Uterus (tissue), 4 donors: ENCODE results near the gene UXS1. TPM values are rescaled to one million over a fixed set of nuclear protein-coding genes. Genes with fewer than 3 reads are reported as not detected.

Experiments used
- DNase-seq, 2 donors: peaks; one replicate each; pipeline ENCODE4 v3.0.0-alpha.2; 2019 to 2020
- H3K27ac ChIP-seq, 2 donors: fragments of 200-600 bp; sonication (generic); 1 replicate in 1 of 2; 2 replicates in 1 of 2; pipeline ENCODE4 v1.5.1; 2016 to 2018
- H3K27me3 ChIP-seq, 2 donors: fragments of 200-600 bp; sonication (generic); one replicate each; pipeline ENCODE4 v1.5.1; 2018 to 2019; ENCODE audit warnings: control low read depth in 1 of 2
- H3K36me3 ChIP-seq, 2 donors: fragments of 200-600 bp; sonication (generic); one replicate each; pipeline ENCODE4 v1.5.1; 2019; ENCODE audit warnings: control low read depth in 1 of 2
- H3K4me1 ChIP-seq, 2 donors: fragments of 200-600 bp; sonication (generic); one replicate each; pipeline ENCODE4 v1.5.1; 2018 to 2019; ENCODE audit warnings: control low read depth in 1 of 2
- H3K4me3 ChIP-seq, 2 donors: fragments of 200-600 bp; sonication (generic); 1 replicate in 1 of 2; 2 replicates in 1 of 2; pipeline ENCODE4 v1.5.1; 2018 to 2019; ENCODE audit warnings: mild to moderate bottlenecking in 1 of 2
- H3K9me3 ChIP-seq, 2 donors: fragments of 200-600 bp; sonication (generic); one replicate each; pipeline ENCODE4 v1.5.1; 2019; ENCODE audit warnings: control low read depth in 1 of 2
- POLR2A ChIP-seq, 2 donors: fragments of 450-650 bp; IDR thresholded peaks; one replicate each; pipeline ENCODE4 v1.6.1; 2016; ENCODE audit warnings: antibody characterized with exemption in 2 of 2, mild to moderate bottlenecking in 1 of 2, moderate library complexity in 1 of 2
- intact Hi-C: fragments of 100-400 bp; cut with DNase I; formaldehyde crosslinking; loops from one replicate; pipeline ENCODE4 v1.15.1; 2023; ENCODE audit warnings: low total_unique reads
- total RNA-seq, 4 donors: library from RNA; depleted of rRNA in 3 of 4; stranded (reverse); fragments of >200 nt in 3 of 4; gene quantifications; one replicate each; pipeline versions ENCODE4 v1.1.0 to v1.2.4, GENCODE V29; 2014 to 2023
- TF ChIP-seq, protein P1 (sequence below), 4 experiments: fragments of 200-600 bp in 2 of 4; fragments of 450-650 bp in 2 of 4; sonication (generic) in 2 of 4; IDR thresholded peaks; one replicate each; pipeline ENCODE4 v1.5.1; 2016 to 2019; ENCODE audit warnings: antibody characterized with exemption in 4 of 4, mild to moderate bottlenecking in 2 of 4, moderate library complexity in 1 of 4
- donor health status: DM: yes; HTN: yes; CAD: no.

Gene UXS1
- total RNA-seq, 4 donors from 2014 or later: 26.2 to 103 (median 74.8) TPM

- intact Hi-C loops: no loop called here
Measured at GRCh38 chr2:106117882-106118684, 76.0 kb downstream of the UXS1 start.

DNA sequence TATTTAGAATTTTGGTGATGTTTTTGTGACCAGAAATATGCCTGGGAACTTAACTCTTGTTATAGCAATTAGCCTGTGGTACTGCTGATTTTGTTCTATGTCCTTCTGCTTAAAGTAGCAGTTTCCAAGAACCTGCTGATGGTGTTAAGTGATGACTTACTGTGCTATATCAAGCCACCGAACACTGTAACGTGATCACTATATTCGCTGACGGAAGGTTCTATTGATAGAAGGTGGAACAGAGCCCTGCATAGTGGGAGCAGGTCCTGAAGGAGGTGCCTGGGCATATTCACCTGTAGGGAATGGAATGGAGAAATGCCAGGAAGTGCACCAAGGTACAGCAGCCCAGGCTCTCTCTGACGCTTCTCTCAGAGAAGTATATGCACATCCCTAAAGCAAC lies 76.8 kb downstream of the UXS1 start:
- no peaks in the 10 kb centered on the region for H3K9me3 ChIP-seq
- no peak overlapping the region for H3K4me3 ChIP-seq
- H3K4me1 ChIP-seq: no peaks in the 10 kb centered on the region
- DNase-seq: no peak
- intact Hi-C loops: no loop called here
- H3K27ac ChIP-seq: no peak overlapping the region
- H3K36me3 ChIP-seq: no peaks in the 10 kb centered on the region
- no peak for TF ChIP-seq POLR2A (IDR thresholded peaks at IDR 0.05)
- TF ChIP-seq, protein P1, sequence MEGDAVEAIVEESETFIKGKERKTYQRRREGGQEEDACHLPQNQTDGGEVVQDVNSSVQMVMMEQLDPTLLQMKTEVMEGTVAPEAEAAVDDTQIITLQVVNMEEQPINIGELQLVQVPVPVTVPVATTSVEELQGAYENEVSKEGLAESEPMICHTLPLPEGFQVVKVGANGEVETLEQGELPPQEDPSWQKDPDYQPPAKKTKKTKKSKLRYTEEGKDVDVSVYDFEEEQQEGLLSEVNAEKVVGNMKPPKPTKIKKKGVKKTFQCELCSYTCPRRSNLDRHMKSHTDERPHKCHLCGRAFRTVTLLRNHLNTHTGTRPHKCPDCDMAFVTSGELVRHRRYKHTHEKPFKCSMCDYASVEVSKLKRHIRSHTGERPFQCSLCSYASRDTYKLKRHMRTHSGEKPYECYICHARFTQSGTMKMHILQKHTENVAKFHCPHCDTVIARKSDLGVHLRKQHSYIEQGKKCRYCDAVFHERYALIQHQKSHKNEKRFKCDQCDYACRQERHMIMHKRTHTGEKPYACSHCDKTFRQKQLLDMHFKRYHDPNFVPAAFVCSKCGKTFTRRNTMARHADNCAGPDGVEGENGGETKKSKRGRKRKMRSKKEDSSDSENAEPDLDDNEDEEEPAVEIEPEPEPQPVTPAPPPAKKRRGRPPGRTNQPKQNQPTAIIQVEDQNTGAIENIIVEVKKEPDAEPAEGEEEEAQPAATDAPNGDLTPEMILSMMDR (IDR thresholded peaks at IDR 0.05): no peak
- H3K27me3 ChIP-seq: no peaks in the 10 kb centered on the region

More at GRCh38 chr2:106117882-106118684, 76.0 kb downstream of the UXS1 start:
- H3K27ac ChIP-seq: no peak overlapping the region
- no peaks in the 10 kb centered on the region for H3K4me1 ChIP-seq
- no peaks in the 10 kb centered on the region for H3K36me3 ChIP-seq
- DNase-seq: no peak
- no peaks in the 10 kb centered on the region for H3K27me3 ChIP-seq
- no peak for TF ChIP-seq POLR2A (IDR thresholded peaks at IDR 0.05)
- TF ChIP-seq, protein P1 (IDR thresholded peaks at IDR 0.05): no peak
- no peak overlapping the region for H3K4me3 ChIP-seq
- H3K9me3 ChIP-seq: no peaks in the 10 kb centered on the region

DNA sequence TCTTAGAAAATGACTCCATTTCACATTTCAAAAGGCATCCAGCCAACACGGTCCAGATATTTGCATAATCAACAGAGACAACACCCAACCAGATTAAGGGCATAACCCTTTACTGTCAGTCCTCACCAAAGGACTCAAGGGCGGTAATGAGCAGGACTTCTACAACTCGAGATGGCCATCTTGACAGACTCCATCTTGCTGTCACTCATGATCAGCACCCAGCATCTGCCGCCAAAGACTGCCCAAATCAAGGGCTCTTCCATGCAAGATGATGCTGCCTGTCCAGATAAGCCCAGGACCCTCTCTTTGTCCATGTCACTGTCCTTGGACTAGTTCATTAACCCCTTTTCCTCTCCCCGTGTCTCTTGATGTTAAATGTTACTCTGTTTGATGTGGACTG lies 77.9 kb downstream of the UXS1 start:
- H3K27me3 ChIP-seq: no peaks in the 10 kb centered on the region
- H3K36me3 ChIP-seq: no peaks in the 10 kb centered on the region
- no peak overlapping the region for H3K4me3 ChIP-seq
- no peak for DNase-seq
- TF ChIP-seq, protein P1 (IDR thresholded peaks at IDR 0.05): no peak
- no peak for TF ChIP-seq POLR2A (IDR thresholded peaks at IDR 0.05)
- no peaks in the 10 kb centered on the region for H3K4me1 ChIP-seq
- intact Hi-C loops: no loop called here
- no peaks in the 10 kb centered on the region for H3K9me3 ChIP-seq
- H3K27ac ChIP-seq: no peak overlapping the region

- TF ChIP-seq, protein P1 (IDR thresholded peaks at IDR 0.05): no peak
- no peak for TF ChIP-seq POLR2A (IDR thresholded peaks at IDR 0.05)
- Histone ChIP-seq H3K27me3 (no peaks in the 10 kb centered on the region), H3K4me1 (no peaks in the 10 kb centered on the region), H3K9me3 (no peaks in the 10 kb centered on the region), H3K4me3 (no peak overlapping the region), H3K27ac (no peak overlapping the region), H3K36me3 (no peaks in the 10 kb centered on the region)
- intact Hi-C loops: no loop called here
- DNase-seq: no peak
Measured at GRCh38 chr2:106115665-106116064, 78.4 kb downstream of the UXS1 start.

DNA sequence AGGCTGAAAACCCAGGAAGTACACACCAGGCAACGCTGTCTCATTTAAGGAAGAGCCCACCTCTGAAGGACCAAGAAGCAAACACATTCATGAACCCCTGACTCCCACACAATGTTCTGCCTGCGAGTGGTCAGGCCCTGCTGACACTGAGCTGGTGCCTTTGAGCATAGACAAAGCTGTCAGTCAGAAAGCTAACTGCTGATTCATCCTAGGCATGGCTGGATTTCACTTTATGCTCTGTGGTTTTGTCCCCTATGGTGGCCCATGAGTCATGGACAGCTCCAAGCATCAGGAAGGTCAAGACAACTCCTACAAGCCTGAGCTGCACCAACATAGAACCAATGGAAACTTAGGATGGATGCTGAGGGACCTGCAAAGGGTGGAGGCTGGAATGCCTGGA lies 78.9 kb downstream of the UXS1 start:
- no peak overlapping the region for H3K27ac ChIP-seq
- intact Hi-C loops: no loop called here
- TF ChIP-seq POLR2A (IDR thresholded peaks at IDR 0.05): no peak
- TF ChIP-seq, protein P1 (IDR thresholded peaks at IDR 0.05): no peak

More for the DNA sequence above, 78.9 kb downstream of the UXS1 start:
- H3K4me1 ChIP-seq: no peaks in the 10 kb centered on the region
- H3K27me3 ChIP-seq: no peaks in the 10 kb centered on the region
- H3K4me3 ChIP-seq: no peak overlapping the region
- no peaks in the 10 kb centered on the region for H3K9me3 ChIP-seq
- DNase-seq: no peak
- H3K36me3 ChIP-seq: no peaks in the 10 kb centered on the region
